Stimulated activated CD4-positive, alpha-beta T cell treated with anti-CD3 and anti-CD28 coated beads, Interleukin-2, amount 100 ng/mL, for 4 hours (primary cell): ENCODE measurements around the gene COL28A1.
"Not testable (repeated sequence)": the region's sequence is repeated elsewhere in the genome, so short reads cannot be mapped to it uniquely, and the experiment has no call there.

Source experiments
- DNase-seq: peaks from one replicate; pipeline ENCODE4 v3.0.0-alpha.2; 2020; ENCODE audit warnings: low read depth

Gene COL28A1

DNA sequence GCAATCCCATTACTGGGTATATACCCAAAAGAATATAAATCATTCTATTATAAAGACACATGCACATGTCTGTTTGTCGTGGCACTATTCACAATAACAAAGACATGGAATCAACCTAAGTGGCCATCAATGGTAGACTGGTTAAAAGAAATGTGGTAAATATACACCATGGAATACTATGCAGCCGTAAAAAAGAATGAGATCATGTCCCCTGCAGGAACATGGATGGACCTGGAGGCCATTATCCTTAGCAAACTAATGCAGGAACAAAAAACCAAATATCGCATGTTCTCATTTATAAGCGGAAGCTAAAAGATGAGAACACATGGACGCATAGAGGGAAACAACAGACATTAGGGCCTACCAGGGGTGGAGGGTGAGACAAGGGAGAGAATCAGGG is 25.9 kb upstream of the COL28A1 start:
- DNase-seq: not testable (repeated sequence)

DNA sequence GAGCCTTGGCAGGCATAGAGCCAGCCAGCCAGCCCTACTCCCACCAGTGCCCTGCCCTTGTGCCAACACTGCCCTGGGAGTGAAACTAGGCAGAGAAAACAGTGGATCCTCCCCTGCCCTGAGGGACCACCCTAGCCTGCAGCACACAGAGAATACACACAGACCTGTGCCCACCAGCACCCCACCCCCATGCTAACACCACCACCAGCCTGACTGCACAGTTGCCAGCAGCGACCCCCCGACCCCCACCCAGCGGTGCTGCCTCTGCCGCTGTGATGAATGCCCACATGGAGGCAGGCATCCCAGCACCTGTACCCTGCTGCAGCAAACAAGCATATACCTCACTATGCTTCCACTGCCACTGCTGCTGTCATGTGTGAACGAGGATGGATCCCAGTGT is 21.6 kb upstream of the COL28A1 start:
- no peak for DNase-seq

DNA sequence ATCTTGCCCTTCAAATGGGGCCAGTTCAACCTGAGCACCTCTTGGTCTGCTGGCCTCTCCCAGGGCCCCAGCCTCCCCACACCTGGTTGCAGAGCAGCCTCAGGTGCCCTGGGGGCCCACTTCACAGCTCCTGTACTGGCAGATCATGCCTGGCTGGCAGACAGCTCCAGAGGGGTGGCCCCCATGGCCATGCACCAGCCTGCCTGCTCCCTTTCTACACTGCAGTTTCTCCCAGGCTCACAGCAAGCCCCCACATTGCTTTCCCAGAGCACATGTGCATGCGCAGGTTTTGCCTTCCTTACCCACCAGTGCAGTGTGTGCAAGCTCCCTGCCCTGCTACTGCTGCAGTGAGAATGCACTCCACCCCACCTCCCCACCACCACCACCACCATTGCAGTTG is 21.2 kb upstream of the COL28A1 start:
- no peak for DNase-seq

DNA sequence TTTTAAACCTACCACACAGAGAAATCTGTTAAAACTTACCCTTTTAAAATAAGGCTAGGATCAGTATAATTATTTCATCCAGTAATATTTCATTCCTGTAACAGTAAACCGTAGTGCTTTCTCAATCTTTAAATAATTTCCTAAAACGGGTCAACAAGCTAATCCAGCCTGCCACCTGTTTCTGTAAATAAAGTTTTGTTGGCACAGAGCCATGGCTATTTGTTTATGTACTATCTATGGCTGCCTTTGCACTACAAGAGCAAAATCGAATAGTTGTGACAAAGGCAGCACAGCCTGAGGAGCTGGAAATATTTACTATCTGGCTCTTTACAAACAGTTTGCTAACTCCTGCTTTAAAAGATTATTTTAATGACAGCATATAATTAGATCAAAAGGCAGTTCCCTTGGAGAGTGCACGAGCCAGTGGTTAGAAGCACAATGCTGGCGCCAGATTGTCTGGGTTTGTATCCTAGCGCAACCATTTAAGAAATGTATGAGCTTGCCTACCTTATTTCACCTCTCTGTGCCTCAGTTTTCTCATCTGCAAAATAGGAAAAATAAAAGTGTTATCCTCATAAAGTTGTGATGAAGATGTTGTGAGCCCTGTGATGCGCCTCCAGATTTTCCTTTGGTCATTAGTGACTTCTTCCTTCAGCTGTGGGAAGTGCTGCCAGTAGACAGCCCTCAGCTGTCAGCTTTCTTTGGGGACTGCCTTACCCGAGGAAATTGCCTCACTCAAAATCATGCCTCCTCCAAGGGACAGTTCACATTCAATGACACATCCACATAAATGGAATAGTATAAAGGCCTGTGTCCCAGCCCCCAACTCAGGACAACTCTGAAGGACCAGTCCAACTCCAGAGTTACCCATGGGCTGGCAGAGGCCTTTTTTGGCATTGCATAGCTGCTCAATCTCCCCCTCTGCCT is 19.2 kb upstream of the COL28A1 start:
- DNase-seq: no peak

DNA sequence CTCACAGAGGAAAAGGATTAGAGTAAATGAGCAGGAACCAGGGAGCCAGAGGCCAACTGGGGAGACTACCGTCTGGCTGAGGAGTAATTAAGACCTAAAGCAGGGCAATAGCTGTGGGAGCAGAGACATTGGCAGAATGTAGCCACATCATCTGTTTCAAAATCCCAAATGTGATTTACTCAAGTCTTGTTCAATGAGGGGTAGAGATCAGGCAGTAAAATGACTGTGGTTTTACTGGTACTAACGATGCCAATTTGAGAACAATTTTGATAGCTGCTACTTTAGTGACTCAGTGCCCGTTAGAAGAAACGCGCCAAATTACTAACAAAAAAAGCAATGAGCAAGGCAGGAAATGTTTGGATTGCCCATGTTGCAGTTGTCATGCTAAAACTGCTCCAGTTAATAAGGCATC is 18.4 kb upstream of the COL28A1 start:
- DNase-seq: no peak

DNA sequence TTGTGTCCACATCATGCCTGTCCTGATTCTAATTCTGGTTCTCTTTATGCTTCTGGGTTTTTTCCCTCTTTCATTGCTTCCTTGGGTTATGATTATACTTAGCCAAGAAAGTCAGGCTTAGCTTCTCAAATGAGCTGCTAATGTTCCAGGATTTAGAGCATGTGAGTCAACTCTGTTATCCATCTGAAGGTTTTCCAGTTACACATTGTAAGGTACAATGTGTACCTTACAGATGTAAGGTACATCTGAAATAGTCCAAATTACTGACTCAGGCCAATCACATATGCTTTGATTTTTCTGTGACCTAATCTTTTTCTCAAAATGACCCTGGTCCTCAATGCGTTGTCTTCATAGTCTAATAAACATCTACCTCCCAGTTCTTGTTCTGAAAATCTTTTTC is 17.7 kb upstream of the COL28A1 start:
- no peak for DNase-seq

DNA sequence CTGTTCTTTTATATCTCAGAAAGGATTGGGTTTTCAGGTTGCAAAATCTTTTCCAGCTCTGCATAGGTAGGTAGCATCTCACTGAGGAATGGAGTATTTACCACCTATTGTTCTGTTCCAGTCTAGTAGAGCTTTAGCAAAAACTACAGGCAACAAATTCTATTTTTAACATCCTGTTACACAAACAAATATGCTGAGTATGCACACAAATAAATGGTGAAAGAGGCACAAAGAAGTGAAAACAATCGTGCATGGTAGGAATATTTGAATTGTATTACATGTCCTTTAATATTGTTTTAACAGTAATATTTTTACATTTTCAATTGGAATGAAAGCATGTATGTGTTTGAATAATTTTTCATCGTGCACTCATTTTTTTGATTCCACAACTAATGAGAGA is 16.5 kb upstream of the COL28A1 start:
- no peak for DNase-seq

DNA sequence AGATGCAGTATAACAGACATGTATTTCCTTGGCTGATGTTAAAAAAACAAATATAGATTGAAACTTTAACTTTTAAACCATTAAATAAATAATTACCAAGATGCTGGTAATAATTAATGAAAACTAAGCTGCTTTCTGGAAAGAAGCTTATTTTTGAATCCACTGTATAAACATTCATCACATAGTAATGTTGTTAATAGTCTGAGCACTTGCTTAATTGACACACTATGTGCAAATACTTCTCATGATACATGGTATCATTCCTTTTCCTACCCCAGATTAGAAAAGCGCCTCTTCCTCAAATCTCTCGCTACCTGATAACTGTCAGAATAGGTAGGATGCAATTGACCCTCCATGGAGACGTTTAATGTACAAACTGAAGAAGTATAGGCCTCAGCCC is 15.0 kb upstream of the COL28A1 start:
- no peak for DNase-seq

DNA sequence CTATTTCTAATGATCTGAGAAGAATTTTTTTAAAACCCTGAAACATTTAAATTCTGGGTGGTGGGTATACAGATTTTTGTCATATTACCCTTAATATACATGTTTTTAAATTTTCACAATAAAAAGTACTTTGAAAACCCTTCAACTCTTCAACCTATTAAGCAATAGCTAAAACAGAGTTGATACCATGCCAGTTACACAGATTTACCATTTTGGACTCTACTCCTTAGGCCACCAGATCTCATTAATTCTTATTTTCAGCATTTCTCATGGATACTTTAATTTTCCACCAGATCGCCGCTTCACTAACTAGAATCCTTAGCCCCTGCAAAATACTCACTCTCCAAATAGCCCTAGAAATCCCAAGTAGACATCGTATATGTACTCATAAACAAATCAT is 12.7 kb upstream of the COL28A1 start:
- DNase-seq: no peak

DNA sequence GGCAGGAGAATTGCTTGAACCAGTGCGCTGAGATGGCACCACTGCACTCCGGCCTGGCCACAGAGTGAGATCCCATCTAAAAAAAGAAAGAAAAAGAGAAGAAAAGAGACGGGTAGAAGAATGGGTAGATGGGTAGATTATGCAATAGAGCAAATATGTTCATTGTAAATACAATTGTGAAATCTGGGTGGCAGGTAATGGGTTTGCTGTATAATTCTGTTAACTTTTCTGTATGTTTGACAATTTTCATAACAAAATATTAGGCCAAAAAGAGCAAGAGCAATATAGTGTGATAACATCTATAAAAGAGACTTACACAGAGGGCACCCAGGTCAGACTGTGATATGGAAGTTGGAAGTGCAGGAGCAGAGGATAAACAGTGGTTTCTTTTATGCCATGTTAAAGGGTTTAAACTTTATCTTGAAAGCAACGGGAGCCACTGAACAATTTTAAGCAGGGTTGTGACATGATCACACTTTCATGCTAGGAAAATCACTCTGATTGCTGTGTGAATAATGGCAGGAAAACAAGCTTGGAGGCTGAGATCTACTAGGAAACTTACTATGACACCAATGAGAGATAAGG is 6.7 kb upstream of the COL28A1 start:
- DNase-seq: no peak

DNA sequence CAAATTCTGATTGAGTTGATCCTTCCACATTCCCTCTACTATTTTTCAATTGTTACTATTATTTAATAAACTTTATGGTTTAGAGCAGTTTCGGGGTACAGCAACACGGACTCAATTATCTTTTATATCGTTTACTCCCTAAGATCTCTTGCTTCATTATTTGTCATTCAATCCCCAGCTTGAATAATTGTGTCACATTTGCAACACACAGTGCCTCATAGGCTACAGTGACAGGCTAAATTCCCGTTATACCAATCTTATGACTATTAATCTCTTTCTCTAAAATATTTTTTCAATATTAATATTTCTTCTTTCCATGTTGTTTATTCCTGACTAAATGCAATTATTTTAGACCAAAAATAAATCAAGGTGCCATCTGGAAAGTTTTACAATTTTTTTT is 4.0 kb upstream of the COL28A1 start:
- no peak for DNase-seq

DNA sequence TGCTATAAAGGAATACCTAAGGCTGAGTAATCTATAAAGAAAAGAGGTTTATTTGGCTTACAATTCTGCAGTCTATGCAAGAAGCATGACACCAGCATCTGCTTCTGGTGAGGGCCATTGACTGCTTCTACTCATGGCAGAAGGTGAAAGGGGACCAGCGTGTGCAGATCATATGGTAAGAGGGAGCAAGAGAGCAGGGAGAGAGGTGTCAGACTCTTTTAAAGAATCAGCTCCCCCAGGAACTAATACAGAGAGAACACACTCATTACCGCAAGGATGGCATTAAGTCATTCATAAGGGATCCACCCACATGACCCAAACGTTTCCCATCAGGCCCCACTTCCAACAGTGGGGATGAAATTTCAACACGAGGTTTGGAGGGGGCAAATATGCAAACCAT is 3.5 kb upstream of the COL28A1 start:
- no peak for DNase-seq

DNA sequence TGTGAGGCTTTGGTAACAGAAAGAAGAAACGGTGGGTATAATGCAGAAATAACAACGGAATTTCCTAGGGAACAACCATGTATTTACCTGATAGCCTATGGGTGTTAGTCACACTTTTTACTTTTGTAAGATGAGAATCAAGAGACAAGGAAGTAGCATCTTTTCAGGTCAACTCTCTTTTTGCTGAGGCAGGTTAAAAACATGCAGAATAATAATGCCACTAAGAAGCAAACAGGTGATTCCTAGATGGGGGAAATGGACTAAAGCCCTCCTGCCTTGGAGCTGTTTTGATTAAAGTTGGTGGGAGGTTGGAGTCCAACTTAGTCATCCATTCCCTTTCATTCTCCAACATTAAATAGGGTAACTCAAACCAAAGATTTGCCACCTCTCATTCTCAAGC is 2.0 kb upstream of the COL28A1 start:
- DNase-seq: no peak

DNA sequence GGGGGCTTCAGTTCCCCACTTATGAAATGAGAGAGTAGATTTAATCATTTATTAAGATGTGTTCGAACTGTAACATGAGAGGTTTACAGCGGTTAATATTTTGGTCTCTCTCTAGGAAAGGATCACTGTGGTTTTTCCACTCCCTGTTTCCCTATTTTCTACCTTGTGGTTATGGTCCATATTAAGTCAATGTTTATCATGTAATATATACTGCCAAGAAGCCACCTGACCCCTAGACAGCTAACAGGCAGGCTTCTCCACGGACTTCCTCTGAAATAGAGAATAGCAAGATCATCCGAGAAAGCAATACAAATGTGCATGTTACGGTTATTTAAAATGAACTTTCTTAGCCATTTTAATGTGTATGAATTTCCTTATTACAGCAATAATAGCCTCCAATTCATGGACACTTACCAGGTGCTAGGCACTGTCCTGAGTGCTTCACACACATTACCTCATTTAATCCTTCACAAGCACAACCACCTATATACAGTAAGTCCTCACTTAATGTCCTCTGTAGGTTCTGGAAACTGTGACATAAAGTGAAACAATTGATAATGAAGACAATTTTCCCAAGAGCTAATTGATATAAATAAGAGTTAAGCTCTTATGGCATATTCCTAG is 835 bp upstream of the COL28A1 start:
- no peak for DNase-seq

DNA sequence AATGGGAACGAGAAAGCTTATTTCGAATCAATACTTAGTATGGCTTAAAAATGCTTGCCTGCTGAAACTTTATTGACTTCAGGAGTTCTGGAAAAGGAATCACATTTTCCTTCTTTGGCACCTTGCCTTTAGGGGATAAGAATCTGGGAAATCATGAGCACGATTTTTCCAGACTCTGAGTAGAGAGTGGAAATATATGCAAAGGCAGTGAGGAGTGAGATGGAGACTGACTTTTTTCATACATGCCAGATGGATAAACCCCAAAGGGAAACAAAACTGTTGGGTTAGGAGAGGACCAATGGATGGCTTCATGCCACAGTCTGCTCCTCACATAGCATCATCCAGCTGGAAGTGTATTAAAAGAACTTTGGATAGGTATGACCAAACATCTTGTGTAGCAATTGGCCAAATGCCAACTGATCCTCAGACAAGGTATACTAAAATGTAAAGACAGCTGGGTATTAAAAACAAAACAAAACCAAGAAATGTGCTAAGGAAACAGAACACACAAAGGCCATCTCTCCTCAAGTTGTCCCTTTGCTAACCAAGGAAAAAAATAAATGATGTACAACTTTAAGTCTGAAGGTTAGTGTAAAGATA is 1.7 kb downstream of the COL28A1 start:
- no peak for DNase-seq

DNA sequence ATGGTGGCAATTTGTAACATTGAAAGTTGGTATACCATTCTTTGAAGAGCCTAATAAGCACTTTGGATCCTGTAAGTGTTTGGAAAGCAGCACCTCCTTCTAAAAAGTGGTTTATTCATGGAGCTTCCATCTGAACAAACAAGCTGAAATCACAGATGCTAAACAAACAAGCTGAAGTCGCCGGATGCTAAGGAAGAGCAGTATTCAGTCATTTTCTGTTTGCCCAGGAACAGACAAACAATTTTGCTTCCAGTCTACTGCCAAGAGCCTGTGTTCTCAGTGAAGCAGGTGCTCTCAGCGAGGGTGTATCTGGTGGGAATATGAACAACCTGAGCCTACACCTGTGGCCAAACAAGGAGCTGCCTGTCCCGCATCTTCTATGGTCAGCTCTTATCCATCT is 6.3 kb downstream of the COL28A1 start:
- DNase-seq: no peak

DNA sequence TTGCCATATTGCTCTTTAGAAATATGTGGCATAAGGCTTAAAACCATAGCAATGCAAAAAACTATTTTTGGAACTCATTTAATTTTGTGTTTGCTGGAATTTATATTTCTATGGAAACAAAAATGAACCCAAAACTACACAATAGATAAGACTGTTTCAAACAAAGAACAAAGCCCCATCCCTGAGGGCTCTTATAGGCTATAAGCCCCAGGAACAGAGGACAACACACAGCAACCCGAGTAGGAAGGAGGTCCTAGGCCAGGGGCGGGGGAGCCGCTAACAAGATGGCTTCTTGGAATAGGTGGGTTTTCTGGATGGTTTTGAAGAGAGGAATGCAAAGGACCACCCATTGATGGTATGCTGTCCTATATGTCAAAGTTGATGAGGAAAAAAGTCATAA is 8.6 kb downstream of the COL28A1 start:
- no peak for DNase-seq

DNA sequence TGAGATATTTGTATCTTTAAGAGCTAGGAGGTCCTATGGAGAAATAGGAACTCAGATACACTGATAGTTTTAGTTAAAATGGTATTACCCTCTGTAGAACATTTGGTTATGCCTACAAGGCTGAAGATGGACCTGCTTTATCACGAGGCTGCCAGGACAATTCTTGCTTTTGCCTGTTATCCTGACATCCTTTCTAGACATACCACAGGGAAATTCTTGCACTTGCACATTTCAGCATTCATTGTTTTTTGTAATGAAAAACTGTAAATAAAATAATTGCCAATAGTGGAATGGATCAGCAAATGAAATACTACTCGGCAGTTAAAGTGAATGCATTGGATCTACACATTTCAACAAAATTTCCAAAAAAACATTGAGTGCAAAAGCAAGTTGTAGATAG is 9.7 kb downstream of the COL28A1 start:
- DNase-seq: no peak

DNA sequence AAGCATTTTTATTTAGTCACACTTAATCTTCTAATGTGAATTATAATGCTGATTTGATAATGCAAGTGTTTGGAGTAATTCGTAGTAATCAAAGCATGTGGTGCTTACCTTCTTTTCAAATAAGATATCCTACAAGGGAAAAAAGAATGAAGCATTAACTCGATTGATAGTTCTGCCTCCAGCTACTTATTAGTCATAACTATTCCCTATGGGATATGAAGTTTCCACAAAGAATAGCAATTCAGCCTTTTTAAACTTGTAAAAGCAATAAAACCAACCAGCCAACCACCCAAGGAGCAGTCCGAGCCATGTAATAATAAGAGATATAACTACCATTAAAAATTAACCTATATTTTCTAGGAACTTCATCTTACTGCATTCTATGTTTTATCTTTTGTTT is 11.6 kb downstream of the COL28A1 start:
- DNase-seq: no peak

DNA sequence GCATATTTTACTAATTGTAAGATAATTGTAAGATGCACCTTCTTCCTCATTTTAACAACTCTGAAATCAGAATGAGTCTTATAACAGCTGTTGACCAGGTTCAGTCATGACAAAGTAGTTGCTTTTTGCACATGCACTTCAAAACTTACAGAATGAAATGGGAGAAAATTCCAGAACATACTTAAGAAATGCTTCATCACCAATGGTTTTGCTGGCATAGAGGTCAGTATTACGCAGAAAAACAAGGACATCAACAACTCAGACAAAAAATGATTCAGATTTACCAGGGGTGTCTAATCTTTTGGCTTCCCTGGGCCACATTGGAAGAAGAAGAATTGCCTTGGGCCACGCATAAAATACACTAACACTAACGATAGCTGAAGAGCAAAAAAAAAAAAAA is 13.3 kb downstream of the COL28A1 start:
- DNase-seq: no peak

DNA sequence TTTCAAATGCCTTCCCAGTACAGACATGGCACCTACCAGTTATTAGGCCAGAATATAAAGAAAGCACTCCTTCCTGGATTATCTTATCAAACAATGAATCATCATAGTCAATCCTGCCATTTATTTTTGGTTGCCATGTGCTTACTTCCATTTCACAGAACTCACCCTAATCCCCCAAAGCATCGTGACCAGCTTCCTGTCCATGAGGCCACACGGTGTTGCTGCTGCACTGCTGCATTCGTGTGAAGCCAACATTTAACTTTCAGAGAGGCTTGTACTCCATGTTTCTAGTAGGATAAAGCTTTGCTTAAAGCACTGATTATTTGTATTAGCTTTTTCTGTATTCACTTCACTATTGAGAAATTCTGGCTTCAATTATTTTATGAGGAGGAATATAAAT is 14.4 kb downstream of the COL28A1 start:
- DNase-seq: no peak

DNA sequence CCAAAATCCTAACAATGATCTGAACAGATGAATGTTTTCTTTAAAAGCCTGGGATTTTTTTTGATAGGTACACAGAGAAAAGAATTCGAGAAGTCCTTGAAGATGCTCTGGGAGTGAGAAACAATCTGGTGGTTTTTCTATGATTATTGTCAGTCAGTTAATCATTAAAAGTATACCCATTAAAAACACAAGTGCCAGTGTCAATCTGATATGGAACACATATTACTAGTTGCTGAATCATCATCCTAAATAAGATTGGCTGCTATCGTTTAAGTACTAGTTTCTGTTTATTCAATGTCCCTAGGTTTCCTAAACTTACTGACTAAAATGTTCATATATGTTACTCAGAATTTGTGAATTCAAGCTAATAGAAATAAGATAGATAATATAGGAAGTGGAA is 16.1 kb downstream of the COL28A1 start:
- DNase-seq: no peak

DNA sequence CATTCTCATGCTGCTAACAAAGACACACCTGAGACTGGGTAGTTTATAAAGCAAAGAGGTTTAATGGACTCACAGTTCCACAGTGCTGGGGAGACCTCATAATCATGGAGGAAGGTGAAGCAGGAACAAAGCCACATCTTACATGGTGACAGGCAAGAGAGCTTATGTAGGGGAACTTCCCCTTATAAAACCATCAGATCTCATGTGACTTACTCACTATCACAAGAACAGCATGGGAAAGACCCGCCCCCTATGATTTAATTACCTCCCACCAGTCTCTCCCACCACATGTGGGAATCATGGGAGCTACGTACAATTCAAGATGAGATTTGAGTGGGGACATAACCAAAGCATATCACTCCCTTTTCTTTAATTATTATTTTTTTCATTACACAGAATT is 16.6 kb downstream of the COL28A1 start:
- no peak for DNase-seq
